Osteocyte (in vitro differentiated cells): ENCODE data around the gene NR5A1. TPM values are rescaled to one million over a fixed set of nuclear protein-coding genes. Genes with fewer than 3 reads are reported as not detected.

Experiments used
- DNase-seq: peaks from one replicate; pipeline ENCODE4 v3.0.0; 2021; ENCODE audit warnings: mixed read lengths; ENCODE audit not compliant: unreplicated experiment; ENCODE audit errors: extremely low spot score
- H3K27ac Mint-ChIP-seq: one replicate; pipeline ENCODE4 v1.8.0; 2021; ENCODE audit warnings: mild to moderate bottlenecking, mixed read lengths; ENCODE audit not compliant: unreplicated experiment
- H3K27me3 Mint-ChIP-seq: one replicate; pipeline ENCODE4 v1.8.0; 2021; ENCODE audit warnings: mixed read lengths; ENCODE audit not compliant: unreplicated experiment
- H3K36me3 Mint-ChIP-seq: one replicate; pipeline ENCODE4 v1.8.0; 2021; ENCODE audit warnings: mixed read lengths; ENCODE audit not compliant: unreplicated experiment
- H3K4me1 Mint-ChIP-seq: one replicate; pipeline ENCODE4 v1.8.0; 2021; ENCODE audit warnings: mixed read lengths; ENCODE audit not compliant: unreplicated experiment
- H3K4me3 Mint-ChIP-seq: one replicate; pipeline ENCODE4 v1.8.0; 2021; ENCODE audit warnings: mild to moderate bottlenecking, moderate library complexity, mixed read lengths; ENCODE audit not compliant: unreplicated experiment
- H3K9me3 Mint-ChIP-seq: one replicate; pipeline ENCODE4 v1.8.0; 2021; ENCODE audit warnings: mixed read lengths; ENCODE audit not compliant: unreplicated experiment
- CTCF ChIP-seq: fragments of 200-600 bp; sonication (generic); IDR thresholded peaks from 2 replicates; pipeline ENCODE4 v1.5.0; 2021; ENCODE audit warnings: antibody characterized with exemption, mild to moderate bottlenecking, moderate library complexity
- total RNA-seq: library from RNA; stranded (reverse); gene quantifications from 2 replicates; pipeline ENCODE4 v1.2.1, GENCODE V29; 2021

NR5A1 gene
- total RNA-seq, 1 donor from 2014 or later, result not detected

DNA sequence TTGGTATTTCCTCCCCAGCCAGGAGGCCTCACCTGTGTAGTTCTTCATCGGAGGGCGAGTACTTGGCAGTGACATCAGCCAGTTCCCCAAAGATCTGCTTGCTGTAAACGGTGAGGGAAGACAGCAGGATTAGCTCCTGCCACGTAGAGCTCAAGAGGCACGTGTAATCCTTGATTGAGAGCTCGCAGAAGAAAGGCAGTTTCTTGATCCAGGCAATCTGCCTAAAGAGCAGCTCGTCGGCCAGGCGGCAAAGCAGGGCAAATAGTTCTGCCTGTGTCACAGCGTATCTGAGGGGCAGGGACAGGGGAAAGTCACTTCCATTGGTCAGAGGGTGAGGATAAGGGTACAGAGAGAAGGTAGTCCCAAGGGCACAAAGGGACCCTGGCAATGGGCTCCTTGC lies 28.6 kb upstream of the NR5A1 start:
- no peak for DNase-seq
- no peak for TF ChIP-seq CTCF
- H3K36me3 Mint-ChIP-seq, result no peaks in the 10 kb centered on the region
- no peaks in the 10 kb centered on the region for H3K27me3 Mint-ChIP-seq
- H3K4me1 Mint-ChIP-seq, result no peaks in the 10 kb centered on the region
- H3K27ac Mint-ChIP-seq, result no peak overlapping the region
- no peak overlapping the region for H3K4me3 Mint-ChIP-seq
- H3K9me3 Mint-ChIP-seq, result no peaks in the 10 kb centered on the region

- H3K9me3 Mint-ChIP-seq, result no peaks in the 10 kb centered on the region
- H3K36me3 Mint-ChIP-seq, result no peaks in the 10 kb centered on the region
- no peaks in the 10 kb centered on the region for H3K27me3 Mint-ChIP-seq
- TF ChIP-seq CTCF, result no peak
- no peaks in the 10 kb centered on the region for H3K4me1 Mint-ChIP-seq
- DNase-seq, result no peak
- no peak overlapping the region for H3K4me3 Mint-ChIP-seq
- no peak overlapping the region for H3K27ac Mint-ChIP-seq
Measured at GRCh38 chr9:124532897-124533296, 25.7 kb upstream of the NR5A1 start.

DNA sequence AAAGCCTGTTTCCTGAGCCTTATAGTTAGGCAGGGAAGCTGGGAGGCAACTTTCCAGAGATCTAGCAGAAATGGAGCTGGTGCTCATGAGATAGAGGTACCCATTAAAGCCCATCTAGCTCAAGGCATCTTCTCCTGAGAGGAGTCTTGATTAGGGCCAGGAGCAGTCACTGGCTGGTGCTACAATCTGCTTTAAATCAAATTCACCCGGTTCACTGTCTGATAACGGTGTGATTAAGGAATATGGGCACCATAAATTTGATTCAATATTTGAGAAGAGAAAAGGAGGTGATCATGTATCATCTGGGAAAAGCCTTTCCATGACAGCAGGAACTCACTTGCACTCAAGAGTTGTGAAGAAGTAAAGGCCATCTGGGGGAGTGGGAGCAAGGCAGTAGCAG lies 23.9 kb upstream of the NR5A1 start:
- no peaks in the 10 kb centered on the region for H3K27me3 Mint-ChIP-seq
- no peaks in the 10 kb centered on the region for H3K4me1 Mint-ChIP-seq
- no peak for DNase-seq
- H3K4me3 Mint-ChIP-seq, result no peak overlapping the region
- no peaks in the 10 kb centered on the region for H3K36me3 Mint-ChIP-seq
- H3K9me3 Mint-ChIP-seq, result no peaks in the 10 kb centered on the region
- H3K27ac Mint-ChIP-seq, result no peak overlapping the region
- TF ChIP-seq CTCF, result no peak

DNA sequence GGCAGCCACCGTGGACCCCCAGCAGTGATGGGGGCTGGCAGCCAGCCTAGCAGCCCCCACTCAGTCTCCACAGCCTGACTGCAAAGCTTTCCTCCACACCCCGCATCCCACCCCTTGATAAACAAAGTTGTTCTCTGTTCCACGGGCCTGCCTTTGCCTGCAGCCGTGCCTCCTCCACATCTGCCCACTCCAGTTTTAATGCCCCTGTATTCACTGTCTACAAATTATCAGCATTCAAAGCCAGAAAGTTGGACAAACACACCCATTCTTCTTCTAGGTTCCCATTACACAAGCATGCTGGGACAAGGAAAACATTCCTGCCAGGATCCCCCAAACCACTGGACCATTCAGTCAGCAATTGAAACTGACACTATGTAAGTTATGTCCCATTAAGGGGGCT lies 23.0 kb upstream of the NR5A1 start:
- Mint-ChIP-seq H3K9me3 (no peaks in the 10 kb centered on the region), H3K4me1 (no peaks in the 10 kb centered on the region), H3K4me3 (no peak overlapping the region), H3K27ac (no peak overlapping the region), H3K27me3 (no peaks in the 10 kb centered on the region), H3K36me3 (no peaks in the 10 kb centered on the region)
- no peak for TF ChIP-seq CTCF
- no peak for DNase-seq

- Mint-ChIP-seq H3K4me3 (no peak overlapping the region), H3K27ac (no peak overlapping the region), H3K9me3 (no peaks in the 10 kb centered on the region), H3K4me1 (no peaks in the 10 kb centered on the region), H3K27me3 (no peaks in the 10 kb centered on the region), H3K36me3 (no peaks in the 10 kb centered on the region)
- TF ChIP-seq CTCF, result no peak
- no peak for DNase-seq
Measured at GRCh38 chr9:124527781-124528180, 20.6 kb upstream of the NR5A1 start.
